GM21576 (cell line): ENCODE results near the gene KIAA2012.

Experiments used
- ATAC-seq: cut with Tn5 transposase; IDR thresholded peaks from one replicate; pipeline ENCODE4 v1.9.1; 2021; ENCODE audit warnings: mild to moderate bottlenecking, moderate library complexity; ENCODE audit not compliant: unreplicated experiment

KIAA2012 gene

DNA sequence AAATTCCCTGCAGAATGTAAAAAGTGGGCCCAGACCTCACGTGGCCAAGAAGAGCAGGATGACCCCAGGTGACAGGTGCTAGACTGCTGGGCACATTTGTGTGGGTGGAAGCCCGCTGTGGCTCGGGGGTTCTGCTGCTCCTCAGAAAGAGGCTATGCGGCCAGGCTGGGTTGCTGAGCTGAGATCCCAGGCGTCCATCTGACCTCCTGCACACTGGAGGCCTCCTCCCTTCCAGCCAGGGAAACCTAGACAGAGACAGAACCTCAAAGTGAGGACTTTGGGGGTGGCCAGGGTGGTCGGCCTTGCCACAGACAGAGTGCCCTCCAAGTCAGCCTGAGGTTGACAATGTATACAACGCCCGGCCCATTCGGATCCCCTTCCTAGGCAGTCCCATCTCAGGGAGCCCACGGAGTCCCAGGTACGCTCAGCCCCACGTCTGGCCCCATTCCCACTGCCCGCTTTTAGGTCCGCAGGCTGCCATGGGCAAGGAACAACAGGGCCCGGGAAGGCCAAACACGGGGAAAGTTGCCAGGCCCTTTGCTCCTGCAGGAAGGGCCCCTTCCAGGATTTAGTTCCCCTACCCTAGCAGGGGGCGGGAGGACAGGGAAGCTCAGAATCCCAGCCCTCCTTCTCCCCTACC lies 75.6 kb downstream of the KIAA2012 start:
- no peak for ATAC-seq

DNA sequence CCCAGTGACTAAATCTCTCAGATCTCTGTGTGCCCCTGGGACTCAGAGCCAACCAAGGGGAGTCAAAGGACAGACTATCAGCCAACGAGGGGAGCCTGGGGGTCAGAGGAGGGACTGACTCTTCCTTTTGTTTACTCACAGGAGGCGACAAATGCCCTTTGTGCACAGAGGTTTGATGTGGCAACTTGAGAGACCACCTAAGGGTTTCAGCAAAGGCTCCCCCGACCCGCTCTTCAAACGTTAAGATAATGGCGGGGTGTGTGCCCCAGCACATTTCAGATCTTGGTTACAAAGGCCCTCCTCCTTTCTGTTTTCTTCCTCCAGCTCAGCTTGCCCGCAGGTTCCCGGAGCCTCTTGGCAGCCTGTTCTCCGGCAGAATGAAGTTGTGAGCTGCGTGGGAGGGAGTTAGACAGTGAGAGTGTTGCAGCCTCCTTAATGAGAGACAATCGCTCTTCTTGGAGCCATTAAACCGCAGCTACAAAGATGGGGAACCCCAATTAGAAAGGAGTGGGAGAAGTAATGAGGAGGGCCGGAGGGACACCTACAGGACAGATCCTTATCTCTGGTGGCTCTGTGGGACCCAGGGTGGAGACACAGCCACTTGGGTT lies 76.2 kb downstream of the KIAA2012 start:
- ATAC-seq = no peak

DNA sequence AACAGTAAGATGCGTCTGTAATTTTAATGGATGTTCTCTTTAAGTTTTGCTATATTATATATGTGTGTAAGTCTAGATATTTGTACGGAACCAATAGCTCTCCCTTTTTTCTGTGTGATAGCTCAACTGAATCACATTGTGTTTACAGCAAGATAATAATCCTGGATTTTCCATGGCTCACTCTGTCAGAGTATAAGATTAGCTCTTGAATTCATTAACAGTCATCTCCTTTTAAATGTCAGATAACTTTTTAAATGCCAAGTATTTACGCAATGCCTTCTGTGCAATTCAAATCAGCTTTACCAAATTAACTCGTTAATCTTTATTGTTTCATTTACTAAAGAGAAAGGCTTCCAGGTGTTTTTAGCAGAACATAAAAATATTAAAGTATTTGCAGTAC lies 76.9 kb downstream of the KIAA2012 start:
- no peak for ATAC-seq

DNA sequence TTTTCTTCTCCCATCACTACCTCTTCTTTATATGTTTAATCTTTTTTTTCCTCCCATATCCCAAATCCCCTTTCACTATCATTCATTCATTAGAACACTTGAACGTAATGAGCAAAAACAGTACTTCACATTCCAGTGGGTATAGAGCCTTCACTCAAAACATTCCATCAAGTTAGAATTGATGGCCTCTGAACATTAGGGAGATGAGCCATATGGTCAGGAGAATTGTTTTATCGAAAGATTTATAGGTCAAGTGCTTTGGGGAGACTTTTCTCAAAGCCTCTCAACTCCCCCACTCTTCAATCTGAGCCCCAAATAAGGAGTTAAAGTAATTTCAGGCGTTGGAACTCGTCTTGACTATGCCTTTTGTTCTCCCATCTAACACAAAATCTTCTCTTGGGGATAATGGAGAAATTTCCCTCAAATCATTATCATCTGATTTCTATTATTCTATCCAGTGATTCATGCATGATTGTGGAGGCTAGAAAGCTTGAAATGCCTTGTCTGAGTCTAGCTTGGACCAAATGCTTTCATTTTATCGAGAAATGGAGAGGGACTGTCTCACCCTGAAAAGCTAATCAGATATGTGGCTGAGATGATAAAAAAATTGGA lies 79.2 kb downstream of the KIAA2012 start:
- ATAC-seq = no peak

DNA sequence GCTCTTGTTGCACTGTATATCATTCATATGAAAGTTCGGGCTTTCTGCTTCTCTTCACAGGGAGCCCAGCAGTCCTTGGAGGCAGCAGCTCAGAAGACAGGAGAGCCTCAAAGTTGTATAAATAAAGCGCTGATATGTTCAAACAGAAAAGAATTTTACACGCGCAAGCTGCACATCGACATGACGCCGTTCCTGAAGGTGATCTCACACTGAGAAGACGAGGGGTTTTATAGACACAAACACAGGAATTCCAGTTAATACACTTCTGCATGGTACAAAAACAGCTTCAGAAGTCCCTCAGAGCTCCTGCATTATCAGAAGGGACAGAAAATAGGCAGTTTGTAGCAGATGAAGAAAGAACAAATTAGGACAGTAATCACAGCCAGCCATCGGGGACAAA lies 81.6 kb downstream of the KIAA2012 start:
- no peak for ATAC-seq

DNA sequence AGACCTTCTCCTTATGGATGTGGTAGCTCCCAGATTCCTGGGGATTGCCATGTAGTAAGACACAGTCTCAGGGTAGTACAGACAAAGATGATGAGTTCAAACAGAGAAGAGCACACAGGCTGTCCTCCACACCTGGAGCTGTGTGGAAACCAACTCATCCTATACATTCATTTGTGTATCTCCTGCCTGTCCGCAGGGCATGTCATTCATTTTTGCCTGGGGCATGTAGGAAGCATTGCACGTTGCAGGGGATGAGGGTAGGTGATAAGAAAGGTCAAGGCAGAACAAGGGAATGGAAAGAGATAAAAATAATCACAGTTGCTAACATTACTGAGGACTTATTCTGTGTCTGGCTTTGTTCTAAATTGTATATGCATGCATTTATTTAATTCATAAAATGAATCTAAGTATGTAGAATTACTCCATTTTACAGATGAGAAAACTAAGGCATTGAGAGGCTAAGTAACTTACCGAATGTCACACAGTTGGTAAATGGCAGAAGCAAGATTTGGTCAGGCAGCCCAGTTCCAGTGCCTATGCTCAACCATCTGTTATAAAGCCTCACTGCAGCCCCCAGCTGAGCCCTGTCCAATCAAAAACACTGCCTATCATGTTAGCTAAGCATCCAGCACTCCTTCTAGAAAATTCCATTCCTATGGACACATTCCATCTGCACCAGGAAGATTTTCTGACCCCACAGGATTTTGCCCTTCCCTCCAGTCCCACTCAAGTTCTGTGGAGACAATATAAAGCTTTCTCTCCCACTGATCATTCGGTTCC lies 84.3 kb downstream of the KIAA2012 start:
- no peak for ATAC-seq

DNA sequence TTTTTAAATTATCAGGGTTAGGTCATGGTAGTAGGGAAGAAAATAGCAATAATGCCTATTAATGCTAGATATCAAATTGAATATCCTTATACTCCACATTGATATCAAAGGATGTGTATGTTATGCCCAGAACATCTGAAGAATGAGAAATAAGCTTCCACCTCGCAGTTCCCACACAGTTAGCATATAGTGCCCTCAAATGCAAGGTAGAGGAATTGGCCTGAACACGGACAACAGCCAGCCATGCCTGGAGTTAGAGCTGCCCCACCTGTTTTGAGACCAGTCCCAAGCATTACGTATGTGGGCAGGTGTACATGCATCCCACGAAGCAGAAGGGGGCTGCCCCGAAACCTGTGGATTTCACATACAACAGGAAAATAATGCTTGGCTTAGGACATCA lies 85.7 kb downstream of the KIAA2012 start:
- ATAC-seq = no peak

DNA sequence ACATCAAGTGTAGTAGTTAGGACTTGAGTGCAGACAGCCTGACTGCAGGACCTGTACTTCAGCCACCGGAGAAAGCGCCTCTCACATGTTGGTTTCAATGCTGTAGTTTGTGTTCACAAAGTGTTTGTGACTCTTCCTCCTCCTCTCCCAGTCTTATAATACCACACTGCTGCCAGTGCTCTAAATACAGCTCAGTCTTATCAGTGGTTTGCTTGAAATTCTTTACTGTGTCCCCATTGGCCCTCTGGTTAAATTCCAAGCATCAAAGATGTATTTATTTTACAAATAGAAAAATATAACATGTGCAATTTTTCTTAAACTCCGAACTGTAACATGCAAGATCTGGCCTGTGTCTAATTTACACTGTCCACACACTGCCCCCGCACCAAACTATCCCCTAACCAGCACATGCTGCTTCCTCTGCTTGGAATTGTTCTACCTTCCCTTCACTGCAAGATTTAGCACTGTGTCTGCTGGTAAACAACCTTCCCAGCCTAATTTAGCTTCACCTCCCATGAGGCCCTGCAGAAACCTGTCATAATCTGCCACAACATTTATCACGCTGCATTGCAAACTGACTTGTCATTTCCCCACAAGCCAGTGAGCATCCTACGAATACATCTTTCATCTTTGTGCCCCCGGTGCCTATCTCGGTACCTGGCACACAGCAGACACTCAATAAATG lies 88.2 kb downstream of the KIAA2012 start:
- ATAC-seq = no peak

DNA sequence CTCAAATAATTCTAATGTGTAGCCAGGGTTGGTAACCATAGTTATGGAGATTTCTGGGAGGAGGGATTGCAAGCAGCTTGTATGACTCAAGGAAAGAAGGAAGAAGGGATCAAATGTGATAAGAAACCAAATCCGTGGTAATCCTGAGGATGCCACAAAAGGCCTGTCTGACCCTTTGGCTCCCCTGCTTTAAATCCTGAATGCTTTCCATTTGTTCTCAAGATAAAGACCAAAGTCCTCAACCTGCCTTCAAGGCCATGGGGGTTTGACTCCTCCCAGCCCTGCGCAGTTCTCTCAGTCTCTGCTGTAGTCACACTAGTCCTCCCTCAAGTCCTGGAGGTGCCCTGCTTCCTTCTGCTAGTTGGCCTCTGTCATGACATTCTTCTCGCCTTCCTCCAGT lies 91.4 kb downstream of the KIAA2012 start:
- no peak for ATAC-seq

DNA sequence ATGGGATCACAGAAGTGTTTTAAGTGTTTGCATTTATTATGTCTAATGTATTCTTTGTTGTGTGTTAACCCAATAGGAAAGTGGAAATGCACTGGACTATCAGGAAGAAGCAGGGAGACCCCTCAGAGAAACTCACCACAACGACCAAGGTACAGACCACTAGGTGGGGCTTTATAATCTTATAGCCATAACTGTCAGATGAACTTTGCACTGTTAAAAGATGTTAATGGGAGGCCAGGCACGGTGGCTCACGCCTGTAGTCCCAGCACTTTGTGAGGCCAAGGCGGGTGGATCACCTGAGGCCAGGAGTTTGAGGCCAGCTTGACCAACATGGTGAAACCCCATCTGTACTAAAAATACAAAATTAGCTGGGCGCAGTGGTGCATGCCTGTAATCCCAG lies 92.2 kb downstream of the KIAA2012 start:
- no peak for ATAC-seq

DNA sequence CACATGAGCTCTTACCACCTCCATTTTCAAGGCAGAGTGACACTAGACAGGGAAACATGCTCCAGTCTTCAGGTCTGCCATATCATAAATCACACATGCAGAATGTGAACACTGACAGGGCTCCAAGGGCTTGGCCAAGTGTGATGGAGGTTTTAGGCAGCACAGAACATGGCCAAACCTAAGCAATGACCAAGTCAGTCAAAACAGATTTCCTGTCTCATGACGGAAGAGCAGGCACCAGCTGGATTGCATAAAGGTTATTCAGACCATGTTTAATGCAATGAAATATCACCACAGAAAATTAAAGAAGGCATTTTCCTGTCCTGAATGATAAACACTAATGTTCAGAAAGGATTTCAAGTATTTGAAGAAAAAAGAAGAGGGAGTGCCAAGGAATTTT lies 92.9 kb downstream of the KIAA2012 start:
- ATAC-seq = no peak

DNA sequence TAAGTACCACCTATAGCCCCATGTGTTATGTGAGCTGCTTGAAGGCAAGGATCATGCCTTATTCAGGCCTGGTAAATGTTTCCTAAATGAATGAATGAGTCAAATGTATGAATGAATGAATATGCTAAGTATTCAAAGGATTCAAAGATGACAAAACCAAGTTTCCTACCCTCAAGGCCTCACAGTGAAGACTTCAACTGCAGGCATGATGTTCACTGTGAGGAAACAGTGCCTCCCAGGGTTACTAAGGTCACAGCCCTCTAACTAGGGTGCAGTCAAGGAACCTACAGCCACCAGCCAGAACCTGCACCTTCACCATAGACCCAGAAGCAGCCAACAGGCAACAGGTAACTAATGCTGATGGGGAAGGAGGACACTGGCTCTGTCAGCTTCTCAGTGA lies 96.1 kb downstream of the KIAA2012 start:
- no peak for ATAC-seq

DNA sequence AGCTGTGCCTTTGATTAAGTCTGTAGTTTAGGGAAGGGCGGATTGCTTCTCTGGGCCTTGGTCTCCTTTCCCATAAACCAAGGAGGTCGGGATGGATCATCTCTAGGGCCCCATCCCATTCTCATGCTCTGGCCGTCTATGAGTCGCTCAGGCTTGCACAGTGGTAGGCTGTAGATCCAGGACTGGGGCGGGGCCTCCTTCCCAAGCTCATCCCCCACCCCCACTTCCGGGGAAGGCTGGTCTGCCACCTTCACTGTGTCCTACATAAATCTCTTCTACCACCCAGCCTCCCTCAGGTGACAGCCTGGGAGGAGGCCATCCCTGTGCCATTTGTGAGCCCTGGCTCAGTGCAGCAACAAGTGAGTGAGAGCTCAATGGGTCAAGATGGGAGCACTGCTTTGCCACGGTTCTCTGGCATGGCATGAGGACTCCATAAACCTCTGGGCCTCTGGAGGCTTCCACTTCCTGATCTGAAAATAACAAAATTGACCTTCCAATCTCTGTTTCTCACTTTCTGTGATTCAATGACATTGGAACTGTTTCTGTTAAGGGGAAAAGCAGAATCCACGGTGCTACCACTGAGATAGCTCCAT lies 96.9 kb downstream of the KIAA2012 start:
- no peak for ATAC-seq

DNA sequence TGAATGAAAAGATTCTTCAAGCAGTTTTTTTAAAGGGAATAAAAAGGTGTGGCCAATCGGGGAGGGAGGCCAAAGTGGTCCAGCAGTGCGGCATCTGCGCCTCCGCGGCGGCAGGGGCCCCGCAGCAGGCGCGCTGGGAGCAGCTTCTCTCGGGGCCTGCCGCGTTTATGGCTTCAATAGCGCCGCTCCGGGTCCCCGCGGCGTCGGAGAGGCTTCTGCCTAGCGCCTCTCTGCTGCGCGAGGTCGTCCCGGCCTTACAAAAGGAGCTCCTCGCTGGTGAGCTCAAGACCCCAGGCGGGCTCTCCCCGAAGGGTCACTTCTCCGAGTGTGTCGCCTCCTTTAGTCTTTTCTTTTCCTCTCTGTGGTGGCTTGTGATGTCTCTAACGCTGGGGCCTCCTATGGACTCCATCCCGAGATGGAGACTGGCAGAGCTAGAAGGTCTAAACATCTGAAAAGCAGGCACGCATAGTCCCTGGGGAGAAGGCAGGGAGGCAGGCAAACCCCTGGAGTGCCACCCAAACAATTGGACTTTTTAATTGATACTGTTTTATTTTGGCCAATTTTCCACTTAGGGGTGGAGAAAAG lies 98.3 kb downstream of the KIAA2012 start:
- ATAC-seq = no peak

DNA sequence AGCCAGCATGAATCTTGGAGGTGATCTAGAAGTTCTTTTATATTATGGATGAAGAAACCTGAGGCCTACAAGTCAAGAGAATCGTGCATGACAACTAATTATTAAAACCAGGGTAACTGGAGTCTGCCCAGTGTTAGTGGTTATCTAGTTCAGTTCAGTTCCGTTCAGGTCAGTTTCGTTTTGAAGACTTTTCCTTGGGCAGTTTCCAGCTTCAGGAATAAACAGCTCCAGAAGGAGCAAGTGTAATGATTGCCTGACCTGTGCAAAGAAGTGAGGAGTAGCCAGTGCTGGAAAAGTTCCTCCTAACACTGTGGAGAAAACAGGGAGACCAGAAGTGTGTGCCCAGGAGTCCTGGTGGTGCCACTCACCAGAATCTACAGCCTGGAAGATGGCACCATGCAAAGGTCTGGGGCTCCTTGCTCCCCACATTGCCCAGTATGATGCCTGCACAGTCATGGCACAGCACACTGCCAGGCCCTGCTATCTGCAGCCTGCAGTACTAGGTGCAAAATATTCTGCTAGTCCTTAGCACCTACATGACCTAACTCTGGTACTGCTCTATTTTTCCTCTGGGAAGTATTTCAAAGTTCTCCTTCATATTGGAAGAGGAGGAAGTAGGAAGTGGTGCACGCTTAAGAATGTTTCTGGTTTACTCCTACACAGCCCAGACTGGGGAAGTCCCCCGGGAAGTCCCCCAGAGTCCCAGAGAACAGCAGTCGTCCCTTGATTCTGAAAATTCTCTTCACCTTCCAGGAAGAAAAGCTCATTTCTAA lies 99.6 kb downstream of the KIAA2012 start:
- ATAC-seq = no peak

DNA sequence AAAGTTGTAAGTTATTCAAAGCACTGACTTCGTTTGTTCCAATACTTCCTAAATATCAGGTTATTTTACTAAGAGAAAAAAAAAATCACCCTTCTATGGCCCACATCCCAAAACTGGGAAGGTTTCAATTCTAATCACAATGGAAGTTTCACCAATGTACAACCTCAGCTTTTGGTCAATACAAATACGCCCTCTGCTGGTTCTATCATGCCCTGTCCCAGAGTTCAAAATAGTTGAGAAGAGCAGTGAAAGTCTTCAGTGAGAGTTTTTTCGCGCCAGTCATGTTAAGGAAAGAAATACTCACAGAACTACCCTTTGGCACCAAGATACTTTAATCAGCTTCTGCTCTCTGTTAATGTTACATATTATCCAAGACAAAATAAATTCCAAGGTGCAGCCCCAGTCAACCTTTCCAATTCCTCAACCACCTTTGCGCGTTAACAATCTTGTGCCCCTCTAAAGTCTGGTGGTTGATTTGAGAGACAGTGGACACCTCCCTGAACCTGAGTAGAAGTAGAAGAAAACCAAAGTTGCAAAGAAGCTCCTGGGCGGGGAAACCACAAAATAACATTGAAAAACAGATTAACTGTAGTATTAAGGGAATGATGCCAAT lies 105.4 kb downstream of the KIAA2012 start:
- ATAC-seq = peak; percentile 49

DNA sequence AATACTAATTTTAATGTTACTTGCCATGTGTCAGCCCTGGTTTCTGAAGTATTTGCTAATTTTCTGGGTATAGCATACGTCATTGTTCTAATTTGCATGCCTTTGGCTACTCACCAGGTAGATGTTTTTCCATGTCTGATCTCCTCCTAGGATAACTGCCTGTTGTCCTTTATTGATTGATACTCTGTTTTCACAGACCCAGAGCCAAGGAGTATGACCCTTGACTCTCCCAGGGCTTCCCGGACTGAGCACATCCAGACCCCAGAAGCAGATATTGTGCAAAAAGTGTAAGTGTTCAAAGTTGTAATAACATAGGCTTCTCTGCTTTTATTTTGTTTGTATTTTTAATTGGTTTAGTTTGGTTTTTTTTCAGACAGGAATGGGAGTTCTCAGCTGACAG lies 111.5 kb downstream of the KIAA2012 start:
- ATAC-seq = no peak

DNA sequence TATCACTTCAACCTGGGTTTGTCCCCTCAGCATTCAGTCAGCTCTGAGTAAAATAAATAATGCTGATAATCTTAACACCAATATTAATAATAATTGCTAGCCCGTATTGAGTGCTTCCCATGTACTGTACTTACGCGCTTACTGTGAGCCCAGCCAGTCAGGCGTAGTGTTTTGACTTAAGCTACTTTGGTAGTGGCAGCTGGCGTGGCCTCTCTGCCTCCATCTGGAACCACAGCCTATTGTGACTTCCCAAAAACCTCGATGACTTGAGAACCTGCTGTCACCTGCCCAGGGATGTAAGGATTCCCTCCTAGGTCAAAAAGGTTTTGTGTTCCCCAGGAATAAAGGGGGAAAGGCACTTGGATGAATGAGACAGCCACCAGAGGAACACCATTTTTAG lies 112.1 kb downstream of the KIAA2012 start:
- no peak for ATAC-seq

DNA sequence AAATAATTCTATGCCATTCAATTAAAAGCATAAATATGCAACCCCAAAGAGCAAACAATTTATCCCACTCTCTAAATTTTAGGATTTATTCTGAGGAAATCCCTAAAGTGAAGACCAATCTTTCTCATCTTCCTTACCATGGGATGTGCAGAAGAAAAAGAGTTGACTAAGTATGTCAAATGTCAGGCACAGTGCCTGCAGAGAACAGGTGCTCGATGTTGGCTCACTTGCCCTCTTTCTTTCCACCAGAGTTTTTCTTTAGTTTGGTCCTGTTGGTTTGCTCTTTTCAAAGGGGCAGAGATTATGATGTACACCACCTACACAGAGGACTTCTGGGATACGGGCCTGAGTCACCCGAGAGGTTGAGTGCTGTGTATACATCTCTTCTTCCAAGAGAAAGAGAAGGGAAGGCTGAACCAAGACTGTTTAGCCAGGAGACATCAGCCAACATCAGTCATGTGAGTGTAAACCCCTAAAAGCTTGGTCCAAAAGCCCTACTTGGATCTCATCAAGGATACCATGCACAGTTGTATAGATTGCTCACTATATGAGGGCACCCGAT lies 113.7 kb downstream of the KIAA2012 start:
- ATAC-seq = no peak
